A172 (cell line): ENCODE results near the gene AKR1A1. TPM values are rescaled to one million over a fixed set of nuclear protein-coding genes. Genes with fewer than 3 reads are reported as not detected.
"Not testable (repeated sequence)": the region's sequence is repeated elsewhere in the genome, so short reads cannot be mapped to it uniquely, and the experiment has no call there.

Experiments
- DNase-seq: peaks from one replicate; pipeline ENCODE4 v3.0.0-alpha.2; 2015; ENCODE audit warnings: low spot score
- total RNA-seq: library from RNA; depleted of rRNA; stranded (reverse); fragments of >200 nt; shearing (Covaris generic); gene quantifications from 2 replicates; pipeline ENCODE4 v1.2.3, GENCODE V29; 2014; rRNA removed

AKR1A1 gene
- 86.0 and 99.4 TPM in 2 replicates for total RNA-seq

GRCh38 chr1:45550401-45551351 lies at the start of gene AKR1A1:
AKR1A1 (plus strand) TSS chr1:45550826; CDS start chr1:45561795, 10,969 bp downstream.
- peak; percentile 82 for DNase-seq

GRCh38 chr1:45501505-45501859 lies 49.1 kb upstream of the AKR1A1 start:
- DNase-seq = no peak

GRCh38 chr1:45503462-45504360 lies 46.9 kb upstream of the AKR1A1 start:
- no peak for DNase-seq

- no peak for DNase-seq
Observed at GRCh38 chr1:45507195-45507594, 43.4 kb upstream of the AKR1A1 start.

GRCh38 chr1:45507893-45508292 lies 42.7 kb upstream of the AKR1A1 start:
- no peak for DNase-seq

- DNase-seq = no peak
Observed at GRCh38 chr1:45508295-45509151, 42.1 kb upstream of the AKR1A1 start.

- no peak for DNase-seq
Observed at GRCh38 chr1:45510036-45510971, 40.3 kb upstream of the AKR1A1 start.

- no peak for DNase-seq
Observed at GRCh38 chr1:45510972-45511527, 39.6 kb upstream of the AKR1A1 start.

- peak; percentile 70 for DNase-seq
Observed at GRCh38 chr1:45512641-45513054, 38.0 kb upstream of the AKR1A1 start.

GRCh38 chr1:45513532-45514260 lies 36.9 kb upstream of the AKR1A1 start:
- not testable (repeated sequence) for DNase-seq

GRCh38 chr1:45516036-45516435 lies 34.6 kb upstream of the AKR1A1 start:
- no peak for DNase-seq

GRCh38 chr1:45516465-45516864 lies 34.2 kb upstream of the AKR1A1 start:
- DNase-seq = no peak

- DNase-seq = not testable (repeated sequence)
Observed at GRCh38 chr1:45518366-45518765, 32.3 kb upstream of the AKR1A1 start.

- DNase-seq = no peak
Observed at GRCh38 chr1:45518910-45519309, 31.7 kb upstream of the AKR1A1 start.

GRCh38 chr1:45519774-45520173 lies 30.9 kb upstream of the AKR1A1 start:
- DNase-seq = not testable (repeated sequence)

- peak; percentile 92 for DNase-seq
Observed at GRCh38 chr1:45521413-45522323, 29.0 kb upstream of the AKR1A1 start, which contains the start of gene PRDX1. PRDX1 (minus strand) TSS chr1:45521884; CDS start chr1:45519043, 2,841 bp downstream.

GRCh38 chr1:45522324-45523104 lies 28.1 kb upstream of the AKR1A1 start:
- peak; percentile 38 for DNase-seq
